GM12865 (cell line): Measurements from ENCODE around the gene DENND2D.

Experiments
- DNase-seq: peaks from one replicate; pipeline ENCODE4 v3.0.0; 2010; ENCODE audit warnings: low read depth
- H3K4me3 ChIP-seq: 2 replicates; pipeline ENCODE4 v1.5.1; 2011; ENCODE audit warnings: mild to moderate bottlenecking, low read depth, low read length, control low read depth
- TF ChIP-seq, protein P1 (sequence below): IDR thresholded peaks from 2 replicates; pipeline ENCODE4 v1.5.1; 2011; ENCODE audit warnings: low read length, control low read depth, low read depth, inconsistent platforms; ENCODE audit not compliant: insufficient read depth; ENCODE audit errors: missing control alignments

Gene DENND2D

DNA sequence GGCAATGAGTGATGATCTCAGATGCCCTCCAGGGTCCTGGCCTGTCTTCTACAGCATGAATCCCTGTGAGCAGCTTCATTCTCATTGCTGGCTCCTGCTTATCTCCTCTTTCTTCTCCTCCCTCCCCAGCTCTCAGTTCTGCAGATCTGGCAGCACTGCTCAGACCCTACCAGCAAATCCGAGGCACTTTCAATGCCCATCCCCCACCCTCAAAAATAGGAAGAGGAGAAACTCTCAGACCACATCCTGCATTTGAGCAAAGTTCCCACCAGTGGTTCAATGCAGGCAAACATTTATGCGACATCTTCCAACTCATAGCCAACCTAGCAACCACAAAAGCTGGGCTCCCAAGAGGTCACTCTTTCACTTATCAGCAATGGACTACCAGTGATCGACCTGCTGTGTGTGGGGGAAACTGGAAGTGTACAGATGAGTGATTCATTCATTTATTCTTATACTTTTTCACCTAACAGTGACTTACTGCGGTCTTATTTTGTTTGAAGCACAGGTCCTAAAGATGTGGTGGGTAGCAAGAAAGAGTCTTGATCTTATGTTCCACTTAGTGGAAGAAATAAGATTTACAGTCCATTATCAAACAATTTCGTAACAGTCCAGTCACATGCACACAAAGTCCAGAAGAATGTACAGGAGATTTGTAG lies 21.3 kb upstream of the DENND2D start:
- peak overlapping the region; percentile 51 for H3K4me3 ChIP-seq
- TF ChIP-seq, protein P1, sequence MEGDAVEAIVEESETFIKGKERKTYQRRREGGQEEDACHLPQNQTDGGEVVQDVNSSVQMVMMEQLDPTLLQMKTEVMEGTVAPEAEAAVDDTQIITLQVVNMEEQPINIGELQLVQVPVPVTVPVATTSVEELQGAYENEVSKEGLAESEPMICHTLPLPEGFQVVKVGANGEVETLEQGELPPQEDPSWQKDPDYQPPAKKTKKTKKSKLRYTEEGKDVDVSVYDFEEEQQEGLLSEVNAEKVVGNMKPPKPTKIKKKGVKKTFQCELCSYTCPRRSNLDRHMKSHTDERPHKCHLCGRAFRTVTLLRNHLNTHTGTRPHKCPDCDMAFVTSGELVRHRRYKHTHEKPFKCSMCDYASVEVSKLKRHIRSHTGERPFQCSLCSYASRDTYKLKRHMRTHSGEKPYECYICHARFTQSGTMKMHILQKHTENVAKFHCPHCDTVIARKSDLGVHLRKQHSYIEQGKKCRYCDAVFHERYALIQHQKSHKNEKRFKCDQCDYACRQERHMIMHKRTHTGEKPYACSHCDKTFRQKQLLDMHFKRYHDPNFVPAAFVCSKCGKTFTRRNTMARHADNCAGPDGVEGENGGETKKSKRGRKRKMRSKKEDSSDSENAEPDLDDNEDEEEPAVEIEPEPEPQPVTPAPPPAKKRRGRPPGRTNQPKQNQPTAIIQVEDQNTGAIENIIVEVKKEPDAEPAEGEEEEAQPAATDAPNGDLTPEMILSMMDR, result no peak
- peak; percentile 99 for DNase-seq

DNA sequence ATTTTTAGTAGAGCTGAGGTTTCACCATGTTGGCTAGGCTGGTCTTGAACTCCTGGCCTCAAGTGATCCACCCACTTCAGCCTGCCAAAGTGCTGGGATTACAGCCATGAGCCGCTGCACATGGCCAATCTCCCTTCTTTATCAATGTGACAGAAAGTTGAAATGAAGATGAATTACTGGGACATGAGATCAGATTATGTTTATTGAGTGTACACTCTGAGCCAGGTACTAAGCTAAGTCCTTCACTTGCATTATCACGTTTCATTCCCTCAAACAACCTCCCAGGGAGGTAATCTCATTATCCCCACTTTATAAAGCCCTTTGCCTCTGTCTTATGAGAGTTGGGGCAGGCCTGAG lies 20.8 kb upstream of the DENND2D start:
- no peak for DNase-seq
- peak overlapping the region; percentile 51 for H3K4me3 ChIP-seq
- TF ChIP-seq, protein P1, result no peak

DNA sequence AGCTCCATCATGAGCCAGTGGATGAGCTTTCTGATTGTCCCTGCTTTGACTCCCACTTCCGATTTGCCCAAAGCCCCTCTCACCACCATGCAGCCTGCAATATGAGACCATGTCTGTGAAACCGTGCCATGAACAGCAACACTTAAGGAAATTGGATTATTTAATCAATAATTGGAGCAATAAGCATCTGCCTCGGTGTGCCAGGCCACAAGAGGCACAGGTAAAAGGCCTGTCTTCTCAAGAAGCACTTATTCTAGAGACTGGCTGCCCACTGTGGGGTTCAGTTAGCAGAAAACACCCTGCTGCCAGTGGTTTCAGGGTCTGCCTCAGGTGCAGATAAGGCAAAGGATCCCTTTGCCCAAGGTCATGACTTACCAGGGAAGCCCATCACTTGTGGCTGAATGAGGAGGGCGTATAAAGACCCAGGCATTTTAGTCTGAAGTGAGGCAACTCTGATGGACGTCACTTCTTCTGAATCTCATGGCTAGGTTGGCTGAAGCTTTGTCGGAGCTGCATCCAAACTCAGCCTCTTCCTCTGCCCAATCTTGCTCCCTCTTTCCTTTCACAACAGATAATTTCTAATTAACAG lies 19.9 kb upstream of the DENND2D start:
- peak; percentile 58 for DNase-seq
- TF ChIP-seq, protein P1, result no peak
- H3K4me3 ChIP-seq, result peak overlapping the region; percentile 51

DNA sequence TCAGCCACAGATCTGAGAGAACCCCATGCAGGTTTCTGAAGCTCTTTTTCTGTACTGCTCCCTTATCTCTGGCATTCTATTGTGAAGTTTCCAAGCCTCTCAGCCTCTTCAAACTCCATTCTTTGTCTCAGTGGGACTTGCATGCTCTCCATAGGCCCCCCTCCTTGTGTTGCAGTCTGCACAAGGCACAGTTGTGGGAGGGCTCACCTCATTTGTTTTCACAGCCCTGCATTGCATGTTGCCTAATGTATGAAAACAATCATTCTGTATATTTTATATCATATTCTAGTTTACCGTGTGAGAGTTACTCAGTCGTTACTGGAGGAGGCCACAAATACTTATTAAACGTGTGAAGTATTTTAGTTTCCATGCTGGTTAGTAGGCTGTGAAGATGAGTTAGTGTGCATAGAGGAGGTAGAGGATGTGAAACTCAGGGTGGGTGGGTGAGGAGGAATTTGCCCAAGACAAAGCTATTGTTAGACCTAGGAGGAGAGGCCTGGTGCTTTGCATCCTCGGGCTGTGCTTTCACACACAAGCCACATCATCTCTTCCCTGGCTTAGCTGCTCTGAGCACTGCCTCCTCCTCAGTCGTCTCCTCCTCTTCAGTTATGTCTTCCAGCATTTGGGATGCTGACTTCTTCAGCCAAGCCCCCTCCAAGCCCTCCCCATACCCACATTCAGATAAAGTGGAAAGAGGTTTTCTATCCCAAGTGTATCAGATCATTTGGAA lies 19.3 kb upstream of the DENND2D start:
- peak; percentile 98 for DNase-seq
- TF ChIP-seq, protein P1, result no peak
- peak overlapping the region; percentile 51 for H3K4me3 ChIP-seq

DNA sequence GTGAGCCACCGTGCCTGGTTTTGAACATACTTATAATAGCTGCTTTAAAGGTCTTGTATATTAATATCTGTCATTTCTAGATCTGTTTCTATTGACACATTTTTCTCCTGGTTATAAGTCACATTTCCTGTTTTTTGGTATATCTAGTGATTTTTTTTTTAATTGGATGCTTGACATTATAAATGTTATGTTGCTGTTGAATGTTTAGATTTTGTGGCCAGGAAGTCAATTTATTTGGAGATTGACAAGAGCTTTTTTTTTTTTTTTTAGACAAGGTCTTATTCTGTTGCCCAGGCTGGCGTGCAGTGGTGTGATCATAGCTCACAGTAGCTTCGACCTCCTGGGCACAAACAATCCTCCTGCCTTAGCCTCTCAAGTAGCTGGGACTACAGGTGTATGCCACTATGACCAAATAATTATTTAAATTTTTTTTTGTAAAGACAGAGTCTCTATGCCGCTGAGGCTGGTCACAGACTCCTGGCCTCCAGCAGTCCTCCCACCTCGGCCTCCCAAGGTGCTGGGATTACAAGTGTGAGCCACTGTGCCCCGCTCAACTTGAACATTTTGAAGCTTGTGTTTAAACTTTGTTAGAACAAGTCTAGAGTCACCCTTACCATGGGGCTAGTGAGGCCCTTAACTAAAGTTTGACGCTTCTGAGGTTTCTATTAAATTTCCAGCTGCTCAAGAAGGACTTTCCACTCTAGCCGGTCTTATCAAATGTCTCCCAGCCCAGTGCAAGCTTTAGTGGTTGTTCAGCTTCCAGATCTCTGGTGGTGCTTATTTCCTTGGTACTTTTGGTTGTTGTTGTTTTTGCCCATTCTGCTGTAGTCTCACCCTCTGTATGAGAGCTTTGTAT lies 18.5 kb upstream of the DENND2D start:
- peak; percentile 34 for DNase-seq
- TF ChIP-seq, protein P1, result no peak
- H3K4me3 ChIP-seq, result peak overlapping the region; percentile 28

DNA sequence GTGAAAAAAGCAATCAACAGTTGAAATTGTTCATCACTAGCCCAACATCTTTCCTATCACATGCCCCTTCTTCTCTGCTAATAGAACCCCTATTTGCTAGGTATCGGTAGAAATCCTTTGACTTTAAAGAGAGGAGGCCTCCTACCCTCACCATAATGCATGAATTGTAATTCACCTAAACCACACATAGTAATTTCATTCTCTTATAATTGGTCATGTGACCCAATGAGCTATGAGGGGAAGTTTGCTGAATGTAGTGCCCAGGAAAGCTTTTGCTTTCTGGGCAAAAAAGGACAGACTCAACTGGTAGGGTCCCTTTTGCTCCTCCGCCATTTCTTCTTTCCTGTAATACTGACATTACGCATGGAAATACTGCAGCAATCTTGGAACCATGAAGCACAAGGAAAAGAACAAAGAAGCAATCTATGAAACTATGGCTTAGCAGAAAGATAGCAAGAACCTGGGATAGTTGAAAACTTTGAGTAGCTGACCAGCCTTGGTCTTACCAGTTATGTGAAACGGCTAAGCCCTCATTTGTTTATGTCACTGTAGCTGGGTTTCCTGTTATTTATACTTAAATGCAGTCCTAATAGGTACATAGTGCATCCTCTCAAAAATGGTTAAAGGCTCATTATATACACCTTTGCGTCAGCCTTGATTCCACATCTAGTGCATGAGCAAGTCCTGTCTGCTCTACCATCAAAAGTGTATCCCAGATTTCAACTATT lies 16.9 kb upstream of the DENND2D start:
- TF ChIP-seq, protein P1, result no peak
- H3K4me3 ChIP-seq, result peak overlapping the region; percentile 37
- peak; percentile 71 for DNase-seq
